HG03558 (cell line): ENCODE measurements around the gene SMG6.
"Not testable (repeated sequence)": the region's sequence is repeated elsewhere in the genome, so short reads cannot be mapped to it uniquely, and the experiment has no call there.

Experiments used
- ATAC-seq: cut with Tn5 transposase; IDR thresholded peaks from one replicate; pipeline ENCODE4 v1.9.1; 2021; ENCODE audit warnings: moderate number of reproducible peaks; ENCODE audit not compliant: unreplicated experiment; ENCODE audit errors: extremely low read depth

Gene SMG6

DNA sequence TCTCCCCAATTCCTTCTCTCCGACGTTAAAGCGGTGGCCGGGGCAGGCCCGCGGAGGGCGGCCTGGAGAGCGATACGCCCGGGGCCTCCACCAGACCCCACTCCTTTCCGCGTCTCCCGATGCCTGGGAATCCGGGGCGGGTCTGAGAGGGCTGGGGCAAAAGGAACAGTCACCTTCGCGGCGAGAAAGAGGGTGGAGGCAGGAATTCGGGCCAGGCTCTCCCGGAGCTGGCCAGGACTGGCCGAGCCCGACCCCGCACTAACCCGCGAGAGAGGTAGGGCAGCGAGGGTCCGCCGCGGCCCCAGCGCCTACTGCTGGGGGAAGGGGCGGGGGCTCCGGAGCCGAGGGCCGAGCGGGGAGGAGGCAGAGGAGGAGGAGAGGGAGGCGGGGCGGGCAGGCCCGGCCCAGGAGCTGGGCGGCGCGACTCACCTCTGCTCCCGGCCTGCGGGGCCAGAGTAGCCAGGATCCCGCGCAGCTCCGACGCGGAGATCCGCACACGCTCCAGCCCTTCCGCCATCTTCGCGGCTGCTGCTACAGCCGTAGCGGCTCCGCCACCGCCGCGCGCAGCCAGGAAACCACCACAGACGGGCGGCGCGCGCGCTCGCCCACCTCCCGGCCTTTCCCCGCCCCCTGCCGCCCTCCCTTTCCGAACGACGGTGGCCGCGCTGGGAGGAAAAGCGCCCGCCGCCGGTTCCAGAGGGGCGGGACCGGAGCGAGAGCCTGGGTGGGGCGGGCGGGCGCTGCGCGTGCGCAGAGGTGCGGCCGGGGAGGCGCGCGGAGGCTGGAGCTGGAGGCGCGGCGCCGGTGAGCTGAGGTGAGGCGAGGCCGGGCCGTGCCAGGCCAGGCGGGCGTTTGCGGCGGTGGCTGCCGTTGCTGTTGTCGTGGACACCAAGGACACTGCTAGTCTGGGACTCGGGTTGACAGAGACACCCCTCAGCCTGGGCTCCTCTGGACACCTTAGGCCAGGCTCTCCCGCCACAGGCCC lies at the start of gene SMG6, which contains the start of gene SRR:
TSS of gene SMG6 (minus strand) at position 582 of the 985 bp plus-strand sequence. CDS start at position 517, 65 bp downstream.
TSS of gene SRR (plus strand) at position 747 of the 985 bp plus-strand sequence. CDS start 11,611 bp downstream, outside the sequence.
- peak; percentile 35 for ATAC-seq

DNA sequence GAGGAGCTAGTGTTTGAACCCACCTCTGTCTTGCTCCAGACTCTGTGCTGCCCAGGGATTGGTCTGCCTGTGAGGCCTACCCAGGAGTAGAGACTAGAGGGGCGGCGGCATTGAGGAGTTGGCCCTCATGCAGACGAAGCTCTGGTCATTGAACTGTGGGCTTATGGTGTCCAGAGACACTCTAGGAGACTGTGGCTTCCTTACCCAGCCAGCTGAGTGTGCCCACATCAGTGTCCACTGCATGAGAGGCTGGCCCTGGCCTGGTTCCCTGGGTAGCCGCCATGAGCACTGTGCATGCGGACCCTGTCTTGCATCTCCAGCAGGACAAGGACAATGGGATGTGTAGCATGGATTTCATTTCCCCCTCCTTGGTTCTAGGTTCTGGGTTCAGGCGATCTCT lies 47.7 kb upstream of the SMG6 start:
- no peak for ATAC-seq

DNA sequence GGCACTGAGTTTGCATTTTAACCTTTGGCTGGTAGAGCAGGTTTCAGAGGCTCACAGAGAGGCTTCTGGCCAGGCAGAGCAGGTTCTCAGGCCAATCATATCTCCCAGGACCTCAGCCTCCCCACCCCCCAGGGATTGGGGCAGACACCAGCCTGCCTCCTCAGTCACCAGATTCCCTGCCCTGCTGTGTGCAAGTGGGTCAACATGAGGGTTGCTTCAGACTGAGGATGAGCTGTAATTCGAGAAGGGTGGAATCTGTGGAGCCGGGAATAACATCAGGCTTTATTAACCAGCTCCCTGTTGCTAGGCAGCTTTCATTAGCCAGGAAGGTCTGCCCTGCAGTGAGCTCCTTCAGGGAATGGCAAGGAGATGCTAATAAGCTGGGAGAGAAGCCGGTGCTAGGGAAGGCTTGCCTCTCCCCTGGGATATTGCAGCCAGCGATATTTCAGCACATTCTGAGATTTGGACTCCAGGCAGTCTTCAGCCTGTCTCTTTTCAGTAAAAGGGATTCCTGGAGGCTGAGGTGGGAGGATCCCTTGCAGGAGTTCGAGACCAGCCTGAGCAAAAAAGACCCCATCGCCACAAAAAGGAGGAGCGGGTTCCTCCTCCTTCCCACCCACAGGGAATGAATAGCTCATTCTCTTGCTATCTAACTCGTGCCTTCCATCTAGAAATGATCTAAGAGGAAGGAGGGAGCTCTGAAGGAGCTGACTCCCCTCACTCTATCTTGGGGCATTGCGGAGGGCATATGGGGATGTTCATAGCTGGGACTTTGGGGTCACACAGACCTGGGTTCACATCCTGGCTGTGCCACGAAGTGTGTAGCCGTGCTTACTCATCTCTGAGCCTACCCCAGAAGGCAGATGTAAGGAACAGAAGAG lies 44.5 kb upstream of the SMG6 start:
- ATAC-seq, result no peak

DNA sequence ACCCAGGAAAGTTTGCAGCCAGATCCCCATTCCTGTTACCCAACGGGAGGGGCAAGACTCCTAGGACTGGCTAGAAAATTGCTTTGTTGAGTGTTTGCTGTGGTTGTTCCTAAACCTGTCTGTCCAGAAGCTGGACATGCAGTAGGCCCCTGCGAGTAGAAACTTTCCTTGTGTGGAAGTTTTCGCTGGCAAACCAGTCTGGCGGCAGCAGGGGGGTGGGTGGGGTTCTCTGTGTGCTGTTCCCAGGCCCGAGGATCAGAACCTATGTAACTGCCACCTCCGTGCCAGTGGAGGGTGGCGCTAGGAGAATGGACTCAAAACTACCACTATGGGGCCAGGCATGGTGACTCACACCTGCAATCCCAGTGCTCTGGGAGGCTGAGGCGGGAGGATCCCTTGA lies 42.9 kb upstream of the SMG6 start:
- no peak for ATAC-seq

DNA sequence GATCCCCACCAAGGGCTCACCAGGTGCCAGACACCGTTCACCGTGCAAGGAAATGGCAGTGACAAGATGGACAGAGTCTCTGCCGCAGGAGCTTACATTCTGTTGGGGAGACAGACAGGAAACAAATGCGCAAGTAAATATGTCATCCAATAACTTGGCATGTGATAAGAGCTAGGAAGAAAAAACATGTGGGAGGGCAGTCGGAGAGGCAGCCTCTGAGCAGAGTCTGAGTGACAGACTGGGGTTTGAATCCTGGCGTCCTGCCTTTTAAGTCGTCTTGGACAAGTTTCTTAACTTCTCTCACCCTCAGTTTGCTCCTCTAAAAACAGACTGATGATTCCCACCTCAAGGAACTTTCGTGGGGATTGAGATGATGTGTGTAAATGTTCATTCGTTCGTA lies 40.9 kb upstream of the SMG6 start:
- no peak for ATAC-seq

DNA sequence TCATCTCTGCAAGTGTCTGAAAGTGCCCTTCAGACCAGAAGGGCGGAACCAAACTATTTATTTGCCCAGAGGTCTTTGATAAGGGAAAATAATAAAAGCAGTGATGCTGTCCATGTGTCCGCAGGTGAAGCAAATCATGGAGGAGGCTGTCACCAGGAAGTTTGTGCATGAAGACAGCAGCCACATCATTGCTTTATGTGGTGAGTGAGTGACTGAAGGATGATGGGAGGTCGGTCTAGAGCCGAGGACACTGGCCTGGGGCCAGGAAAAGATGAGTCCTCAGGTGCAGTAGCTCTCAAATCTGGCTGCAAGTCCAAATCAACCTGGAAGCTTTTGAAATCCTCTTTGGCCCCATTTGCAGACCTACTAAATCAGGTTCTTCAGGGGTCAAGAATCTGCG lies 39.8 kb upstream of the SMG6 start:
- no peak for ATAC-seq

DNA sequence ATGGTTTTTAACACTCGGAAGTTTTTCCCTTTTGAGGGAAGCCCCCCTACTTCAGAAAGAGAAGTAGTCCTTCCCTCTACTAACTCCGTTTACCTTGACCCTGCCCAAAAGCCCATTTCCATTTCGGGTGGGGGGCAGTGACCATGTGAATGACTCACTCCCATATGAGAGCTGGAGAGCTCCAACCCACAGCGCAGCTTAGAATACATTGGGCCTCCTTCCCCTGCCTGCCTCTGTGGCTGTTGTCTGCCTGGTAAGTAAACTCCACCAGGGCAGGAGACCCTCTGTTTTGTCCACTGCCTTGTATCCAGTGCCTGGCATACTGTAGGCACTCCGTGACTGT lies 34.7 kb upstream of the SMG6 start:
- no peak for ATAC-seq

DNA sequence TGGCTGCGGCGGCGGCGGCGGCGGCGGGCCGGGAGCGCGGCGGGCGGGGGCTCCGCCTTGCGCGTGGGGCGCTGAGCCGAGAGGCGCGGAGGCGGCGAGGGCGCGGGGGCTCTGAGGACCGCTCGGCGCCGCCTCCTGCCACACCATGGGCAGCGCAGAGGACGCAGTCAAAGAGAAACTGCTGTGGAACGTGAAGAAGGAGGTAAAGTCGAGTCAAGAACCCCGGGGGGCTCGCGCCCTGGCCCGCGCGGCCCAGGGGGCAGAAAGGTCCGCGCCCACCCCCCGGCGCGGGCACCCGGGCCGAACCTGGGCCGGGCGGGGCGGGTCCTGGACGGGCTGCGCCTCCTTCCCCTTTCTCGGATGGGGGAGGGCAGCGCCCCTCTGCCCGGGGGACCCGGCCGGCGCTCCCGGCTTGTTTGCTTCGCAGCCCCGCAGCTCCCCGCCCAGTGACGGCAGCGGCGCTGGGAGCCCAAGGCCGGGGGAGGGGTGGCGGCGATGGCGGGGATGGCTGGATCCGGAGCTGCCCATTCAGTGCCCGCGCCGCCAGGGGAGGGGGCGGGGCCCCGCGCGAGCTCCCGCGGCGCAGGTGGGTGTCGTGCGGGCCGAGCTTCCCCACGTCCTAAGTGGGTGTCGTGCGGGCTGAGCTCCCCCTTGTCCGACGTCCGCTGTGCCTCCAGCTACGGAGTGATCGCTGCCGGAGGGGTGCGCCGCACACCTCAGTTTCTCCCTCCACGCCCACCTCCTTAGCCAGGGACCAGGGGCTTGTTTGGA lies 34.1 kb upstream of the SMG6 start:
- no peak for ATAC-seq

DNA sequence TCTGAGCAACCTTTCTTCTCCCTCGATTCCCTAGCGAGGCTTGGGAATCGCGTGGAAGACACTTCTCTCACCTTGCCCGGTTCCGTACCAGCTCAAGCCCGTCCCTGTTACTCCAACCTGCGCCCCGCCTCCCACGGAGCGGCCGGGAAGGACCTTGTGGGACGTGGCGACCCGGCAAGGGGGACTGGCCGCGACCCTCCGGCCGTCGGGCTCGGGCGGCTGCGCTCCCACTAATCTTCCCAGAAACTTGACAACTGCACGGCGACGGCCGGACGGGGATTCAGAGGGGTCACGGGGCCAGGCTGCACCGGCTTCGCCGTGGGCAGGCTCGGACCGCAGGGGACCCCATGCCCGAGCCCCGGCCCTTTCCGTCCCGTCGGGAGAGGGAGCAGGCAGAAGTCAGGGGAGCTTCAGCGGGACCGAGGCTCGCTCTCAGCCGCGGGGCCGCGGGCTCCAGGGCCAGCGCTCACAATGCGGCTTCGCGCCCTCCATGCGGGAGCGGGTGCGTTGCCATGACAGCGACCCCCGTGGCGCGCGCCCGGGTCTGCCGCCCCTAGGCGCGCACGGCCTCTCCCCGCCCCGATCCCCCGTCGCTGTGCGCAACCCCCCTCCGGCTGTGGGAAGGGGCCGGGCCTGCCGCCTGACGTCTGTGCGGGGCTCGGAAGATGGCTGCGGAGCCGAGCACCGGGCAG lies 33.4 kb upstream of the SMG6 start, which contains the start of gene SGSM2:
TSS of gene SGSM2 (plus strand) at position 650 of the 692 bp plus-strand sequence. CDS start 188 bp downstream, outside the sequence.
- no peak for ATAC-seq

DNA sequence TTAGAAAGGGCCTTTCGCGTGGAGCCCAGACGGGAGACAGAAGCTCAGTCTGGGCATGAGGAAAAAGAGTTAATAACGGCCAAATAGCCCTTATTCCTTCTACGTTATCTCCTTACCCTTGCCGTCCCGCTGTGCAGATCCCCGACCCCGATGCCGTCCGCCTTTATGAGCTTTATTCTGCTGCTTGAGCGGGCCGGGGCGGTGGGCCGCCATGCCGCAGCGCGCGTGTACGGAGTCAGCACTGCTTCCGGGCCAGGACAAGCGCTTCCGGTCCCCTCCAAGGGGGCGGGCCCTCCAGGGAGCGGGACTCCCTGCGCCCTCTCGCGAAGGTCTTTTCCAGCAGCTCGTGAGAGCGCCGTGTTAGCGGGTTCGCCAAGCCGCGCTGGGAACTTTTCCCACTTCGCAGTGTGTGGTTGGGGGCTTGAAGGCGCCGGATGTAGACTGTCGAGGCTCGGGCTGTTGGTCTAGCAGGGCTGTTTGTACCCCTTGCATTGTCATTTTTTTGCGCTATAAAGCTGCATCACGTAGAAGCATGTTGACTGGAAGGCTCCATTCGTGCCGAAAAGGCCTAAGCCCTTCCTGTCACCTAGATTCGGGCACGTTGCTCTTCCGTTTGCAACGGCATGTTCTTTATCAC lies 32.7 kb upstream of the SMG6 start, which contains the start of gene TSR1:
TSS of gene TSR1 (minus strand) at position 243 of the 637 bp plus-strand sequence. CDS start at position 213, 30 bp downstream.
- peak; percentile 51 for ATAC-seq

DNA sequence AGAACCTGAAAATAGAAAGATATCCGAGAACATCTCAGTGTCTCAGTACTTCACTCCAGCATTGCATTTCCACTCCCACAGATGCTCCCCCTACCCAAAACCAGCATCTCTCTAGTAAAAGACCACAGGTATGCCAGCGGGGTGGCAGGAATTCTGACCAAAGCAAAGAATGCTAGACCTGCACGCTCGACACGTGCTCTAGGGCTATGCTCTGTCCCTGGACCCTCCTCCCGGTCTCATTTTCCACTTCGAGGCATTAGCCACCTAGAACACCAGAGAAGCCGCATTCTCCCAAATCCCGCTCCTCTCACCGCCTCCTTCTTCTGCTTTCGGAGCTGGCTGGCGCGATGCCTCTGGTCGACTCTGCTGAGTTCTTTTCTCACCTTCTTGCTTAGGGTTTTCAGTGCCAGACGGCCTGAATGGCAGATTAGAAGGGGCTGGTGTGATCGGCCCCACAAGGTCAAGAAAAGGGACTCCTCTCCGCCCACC lies 32.2 kb upstream of the SMG6 start:
- ATAC-seq, result no peak

DNA sequence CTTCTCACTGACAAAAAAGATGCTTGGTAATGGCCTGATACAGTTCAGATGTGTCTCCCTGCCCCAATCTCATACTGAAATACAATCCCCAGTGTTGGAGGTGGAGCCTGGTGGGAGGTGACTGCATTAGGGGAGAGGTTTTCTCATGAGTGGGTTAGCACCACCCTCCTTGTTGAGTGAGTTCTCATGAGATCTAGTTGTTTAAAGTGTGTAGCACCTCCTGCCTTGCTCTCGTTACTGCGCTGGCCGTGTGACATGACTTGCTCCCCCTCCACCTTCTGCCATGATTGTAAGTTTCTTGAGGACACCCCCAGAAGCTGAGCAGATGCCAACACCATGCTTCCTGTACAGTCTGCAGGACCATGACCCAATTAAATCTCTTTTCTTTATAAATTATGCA lies 27.7 kb upstream of the SMG6 start:
- no peak for ATAC-seq

DNA sequence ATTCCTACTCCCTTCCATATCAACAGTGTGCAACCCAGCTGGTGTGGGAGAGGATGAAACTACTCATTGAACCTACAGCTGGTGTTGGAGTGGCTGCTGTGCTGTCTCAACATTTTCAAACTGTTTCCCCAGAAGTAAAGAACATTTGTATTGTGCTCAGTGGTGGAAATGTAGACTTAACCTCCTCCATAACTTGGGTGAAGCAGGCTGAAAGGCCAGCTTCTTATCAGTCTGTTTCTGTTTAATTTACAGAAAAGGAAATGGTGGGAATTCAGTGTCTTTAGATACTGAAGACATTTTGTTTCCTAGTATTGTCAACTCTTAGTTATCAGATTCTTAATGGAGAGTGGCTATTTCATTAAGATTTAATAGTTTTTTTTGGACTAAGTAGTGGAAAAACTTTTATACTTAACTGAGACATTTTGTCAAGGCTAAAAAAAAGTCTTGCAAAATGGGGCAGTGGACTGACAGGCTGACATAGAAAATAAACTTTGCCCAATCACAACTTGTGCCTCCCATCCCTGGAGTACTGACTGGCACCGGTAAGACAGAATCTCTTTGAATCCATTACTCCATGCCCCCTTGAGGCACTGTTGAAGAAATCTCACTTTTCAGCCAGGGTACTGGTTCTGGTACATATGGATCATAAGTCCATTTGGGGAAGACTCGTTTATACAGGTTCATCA lies 20.2 kb upstream of the SMG6 start:
- ATAC-seq, result no peak

DNA sequence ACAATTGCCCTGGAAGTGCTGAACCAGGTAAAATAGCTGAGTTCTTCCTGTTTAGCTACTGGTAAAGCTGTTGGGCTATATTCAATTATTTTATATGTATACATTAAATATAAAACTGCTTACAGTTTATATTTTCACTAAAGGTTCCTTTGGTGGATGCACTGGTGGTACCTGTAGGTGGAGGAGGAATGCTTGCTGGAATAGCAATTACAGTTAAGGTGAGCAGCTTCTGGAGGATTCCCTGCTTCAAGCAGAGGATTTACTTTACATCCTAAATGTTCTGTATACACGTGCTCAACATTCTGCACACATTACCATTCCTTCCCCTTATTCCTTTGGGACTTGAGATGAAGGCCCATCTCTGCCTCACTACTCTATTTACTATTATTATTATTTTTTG lies 17.8 kb upstream of the SMG6 start:
- no peak for ATAC-seq

DNA sequence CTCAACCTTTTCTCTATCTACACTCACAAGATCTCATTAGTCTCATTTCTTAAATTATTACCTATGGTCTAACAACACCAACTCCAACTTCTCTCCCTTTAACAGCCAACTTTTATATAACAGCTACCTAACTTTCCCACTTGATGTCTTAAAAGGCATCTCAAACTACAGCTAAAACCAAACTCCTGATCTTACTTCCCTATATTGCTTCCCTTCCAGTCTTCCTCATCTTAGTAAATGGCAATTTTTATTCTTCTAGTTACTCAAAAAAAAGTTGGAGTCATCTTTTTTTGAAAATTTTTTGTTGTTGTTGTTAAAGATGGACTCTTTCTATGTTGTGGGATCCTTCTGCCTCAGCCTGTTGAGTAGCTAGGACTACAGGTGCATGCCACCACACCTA lies 15.5 kb upstream of the SMG6 start:
- ATAC-seq, result no peak

DNA sequence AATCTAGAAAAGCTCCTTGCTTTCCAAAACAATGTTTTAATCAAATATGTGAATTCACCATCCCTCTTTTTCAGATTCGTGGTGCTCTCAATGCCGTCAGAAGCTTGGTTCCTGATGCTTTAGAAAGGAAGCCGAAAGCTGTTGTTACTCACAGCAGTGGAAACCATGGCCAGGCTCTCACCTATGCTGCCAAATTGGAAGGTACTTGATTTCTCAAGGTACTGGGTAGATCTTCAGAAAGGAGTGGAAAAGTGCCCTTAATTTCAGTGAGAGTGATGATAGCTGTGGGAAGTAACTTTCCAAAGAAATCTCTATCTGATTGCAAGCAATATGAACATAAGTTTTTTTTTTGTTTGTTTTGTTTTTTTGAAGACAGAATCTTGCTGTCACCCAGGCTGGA lies 14.2 kb upstream of the SMG6 start:
- no peak for ATAC-seq

DNA sequence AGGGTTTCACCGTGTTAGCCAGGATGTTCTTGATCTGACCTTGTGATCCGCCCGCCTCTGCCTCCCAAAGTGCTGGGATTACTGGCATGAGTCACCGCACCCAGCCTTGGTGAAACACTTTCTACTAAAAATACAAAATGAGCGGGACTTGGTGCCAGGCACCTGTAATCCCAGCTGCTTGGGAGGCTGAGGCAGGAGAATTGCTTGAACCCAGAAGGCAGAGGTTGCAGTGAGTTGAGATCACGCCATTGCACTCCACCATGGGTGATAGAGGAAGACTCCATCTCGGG lies 13.3 kb upstream of the SMG6 start:
- ATAC-seq, result not testable (repeated sequence)

DNA sequence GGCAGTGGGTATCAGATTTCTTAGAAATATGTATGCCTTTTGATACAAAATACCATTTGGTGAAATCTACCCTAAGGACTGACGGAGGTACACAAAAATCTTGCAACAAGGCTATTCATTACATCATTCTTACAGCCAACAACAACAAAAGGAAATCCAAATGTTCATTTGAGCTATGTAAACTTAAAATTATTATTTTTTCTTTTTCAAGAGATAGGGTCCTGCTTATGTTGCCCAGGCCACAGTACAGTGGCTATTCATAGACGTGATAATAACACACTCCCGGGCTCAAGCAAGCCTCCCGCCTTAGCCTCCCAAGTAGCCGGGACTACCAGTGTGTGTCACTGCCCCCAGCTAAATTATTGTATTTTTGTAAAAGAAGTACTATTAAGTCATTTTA lies 9.2 kb upstream of the SMG6 start:
- ATAC-seq, result no peak
